SK-N-SH (cell line): ENCODE data around the gene SCARB2. TPM values are rescaled to one million over a fixed set of nuclear protein-coding genes. Genes with fewer than 3 reads are reported as not detected.

Experiments
- CTCF ChIA-PET: fragments of 300-600, 350-600 bp; formaldehyde crosslinking; extraction: SDS; loops from one replicate; lab custom pipeline; 2021; lab: Yijun Ruan, JAX
- POLR2A ChIA-PET: fragments of 350-600 bp; sonication (Branson Sonifier 250); formaldehyde crosslinking; extraction: SDS; loops from one replicate; lab custom pipeline; 2020; ENCODE audit warnings: antibody characterized with exemption, inconsistent platforms; lab: Yijun Ruan, JAX
- DNase-seq: peaks from one replicate; pipeline ENCODE4 v3.0.0; 2012
- H2AFZ ChIP-seq: fragments of 200-600 bp; sonication (generic); 2 replicates; pipeline ENCODE4 v1.8.1; 2016; ENCODE audit warnings: antibody characterized with exemption, mild to moderate bottlenecking, low read depth
- H3F3A ChIP-seq: fragments of 200-600 bp; sonication (generic); replicated peaks from 2 replicates; pipeline ENCODE3; 2016; ENCODE audit warnings: antibody characterized with exemption, mild to moderate bottlenecking; ENCODE audit not compliant: insufficient read depth
- H3K27ac ChIP-seq, 2 experiments: fragments of 200-500 bp in 1 of 2; fragments of 200-600 bp in 1 of 2; sonication (Bioruptor generic) in 1 of 2; sonication (generic), shearing (Covaris generic) in 1 of 2; 2 replicates each; pipeline versions ENCODE4 v1.5.1 to v1.6.1; 2014 to 2016; ENCODE audit warnings: low read depth in 2 of 2, inconsistent platforms in 1 of 2, low read length in 1 of 2, mild to moderate bottlenecking in 1 of 2, mixed read lengths in 1 of 2
- H3K27me3 ChIP-seq: fragments of 200-600 bp; sonication (generic), shearing (Covaris generic); 2 replicates; pipeline ENCODE4 v1.6.1; 2016; ENCODE audit warnings: mixed run types; ENCODE audit not compliant: insufficient read depth
- H3K36me3 ChIP-seq, 2 experiments: fragments of 200-500 bp in 1 of 2; fragments of 200-600 bp in 1 of 2; sonication (Bioruptor generic) in 1 of 2; sonication (generic) in 1 of 2; replicated peaks in 1 of 2; 2 replicates each; pipeline versions ENCODE3 to v1.5.1; 2014 to 2016; ENCODE audit warnings: low read length in 1 of 2, mild to moderate bottlenecking in 1 of 2; ENCODE audit not compliant: insufficient read depth in 2 of 2, control insufficient read depth in 1 of 2
- H3K4me1 ChIP-seq, 2 experiments: fragments of 200-500 bp in 1 of 2; fragments of 200-600 bp in 1 of 2; sonication (Bioruptor generic) in 1 of 2; sonication (generic), shearing (Covaris generic) in 1 of 2; 2 replicates each; pipeline versions ENCODE4 v1.5.1 to v1.6.1; 2014 to 2016; ENCODE audit warnings: low read depth in 1 of 2, low read length in 1 of 2, mixed run types in 1 of 2; ENCODE audit not compliant: insufficient read depth in 2 of 2, control insufficient read depth in 1 of 2
- H3K4me2 ChIP-seq: fragments of 200-600 bp; sonication (generic), shearing (Covaris generic); 2 replicates; pipeline ENCODE4 v1.6.1; 2017; ENCODE audit warnings: mixed run types
- H3K4me3 ChIP-seq, 2 experiments: fragments of 200-500 bp in 1 of 2; fragments of 200-600 bp in 1 of 2; sonication (Bioruptor generic) in 1 of 2; sonication (generic), shearing (Covaris generic) in 1 of 2; 2 replicates each; pipeline versions ENCODE4 v1.5.1 to v1.8.1; 2014 to 2016; ENCODE audit warnings: low read depth in 2 of 2, inconsistent platforms in 1 of 2, low read length in 1 of 2, mild to moderate bottlenecking in 1 of 2, mixed read lengths in 1 of 2, moderate library complexity in 1 of 2
- H3K79me2 ChIP-seq: fragments of 200-600 bp; sonication (generic); 2 replicates; pipeline ENCODE4 v1.8.1; 2017; ENCODE audit warnings: mild to moderate bottlenecking; ENCODE audit not compliant: insufficient read depth
- H3K9ac ChIP-seq: fragments of 200-600 bp; sonication (generic); 2 replicates; pipeline ENCODE4 v1.6.1; 2017; ENCODE audit warnings: mixed run types
- H3K9me2 ChIP-seq: fragments of 200-600 bp; sonication (generic); 2 replicates; pipeline ENCODE4 v1.6.1; 2017; ENCODE audit warnings: mixed run types
- H3K9me3 ChIP-seq: fragments of 200-600 bp; sonication (generic); 2 replicates; pipeline ENCODE4 v1.6.1; 2017; ENCODE audit warnings: mixed run types, mild to moderate bottlenecking, moderate library complexity
- H4K20me1 ChIP-seq: fragments of 200-600 bp; sonication (generic); 2 replicates; pipeline ENCODE4 v1.6.1; 2017; ENCODE audit warnings: mild to moderate bottlenecking, mixed run types; ENCODE audit not compliant: insufficient read depth
- CTCF ChIP-seq: fragments of 200-600 bp; sonication (generic); IDR thresholded peaks from 2 replicates; pipeline ENCODE4 v1.6.1; 2017; ENCODE audit warnings: antibody characterized with exemption, mild to moderate bottlenecking, moderate library complexity
- ELF1 ChIP-seq: IDR thresholded peaks from 2 replicates; pipeline ENCODE4 v1.4.0; 2012
- EZH2phosphoT487 ChIP-seq: fragments of 200-600 bp; sonication (generic); IDR thresholded peaks from 2 replicates; pipeline ENCODE4 v1.6.1; 2017; ENCODE audit warnings: low read depth, mixed run types, mild to moderate bottlenecking, antibody characterized with exemption, moderate library complexity, borderline replicate concordance
- GABPA ChIP-seq: IDR thresholded peaks from 2 replicates; pipeline ENCODE4 v1.4.0; 2012; ENCODE audit warnings: low read depth, mild to moderate bottlenecking
- IRF3 ChIP-seq: fragments of 150-350 bp; IDR thresholded peaks from 2 replicates; pipeline ENCODE4 v1.6.1; 2016; ENCODE audit warnings: mild to moderate bottlenecking, low read depth, low read length
- JUND ChIP-seq: IDR thresholded peaks from 2 replicates; pipeline ENCODE4 v1.4.0; 2012
- MAX ChIP-seq: IDR thresholded peaks from 2 replicates; pipeline ENCODE4 v1.4.0; 2012; ENCODE audit warnings: low read depth
- MEF2A ChIP-seq: IDR thresholded peaks from 2 replicates; pipeline ENCODE4 v1.4.0; 2012; ENCODE audit warnings: low read depth, borderline replicate concordance
- NFIC ChIP-seq: IDR thresholded peaks from 2 replicates; pipeline ENCODE4 v1.4.0; 2012; ENCODE audit warnings: borderline replicate concordance
- POLR2AphosphoS5 ChIP-seq: IDR thresholded peaks from 2 replicates; pipeline ENCODE4 v1.6.1; 2012; ENCODE audit warnings: low read depth, low read length
- RAD21 ChIP-seq: IDR thresholded peaks from 2 replicates; pipeline ENCODE4 v1.6.1; 2012; ENCODE audit warnings: mild to moderate bottlenecking, low read length
- RCOR1 ChIP-seq: fragments of 150-350 bp; IDR thresholded peaks from 2 replicates; pipeline ENCODE4 v1.6.1; 2017; ENCODE audit warnings: antibody characterized with exemption, low read length
- RFX5 ChIP-seq: IDR thresholded peaks from 2 replicates; pipeline ENCODE4 v1.6.1; 2012; ENCODE audit warnings: mild to moderate bottlenecking, improper control_type of control experiment, low read length
- SIN3A ChIP-seq: IDR thresholded peaks from 2 replicates; pipeline ENCODE4 v1.6.1; 2012; ENCODE audit warnings: low read depth, mild to moderate bottlenecking, low read length, moderate library complexity, borderline replicate concordance
- SMC3 ChIP-seq: IDR thresholded peaks from 2 replicates; pipeline ENCODE4 v1.6.1; 2012; ENCODE audit warnings: low read depth, low read length, improper control_type of control experiment
- TAF1 ChIP-seq: IDR thresholded peaks from 2 replicates; pipeline ENCODE4 v1.6.1; 2012; ENCODE audit warnings: low read depth, mild to moderate bottlenecking, low read length, moderate library complexity, borderline replicate concordance
- USF1 ChIP-seq: IDR thresholded peaks from 2 replicates; pipeline ENCODE4 v1.4.0; 2012; ENCODE audit warnings: low read depth, borderline replicate concordance
- WGBS: methylation state at CpG from one replicate; pipeline ENCODE4 v1.1.6; 2017; ENCODE audit warnings: low lambda C conversion rate; 5-methylcytosine and 5-hydroxymethylcytosine counted together
- polyA plus RNA-seq, 3 experiments: library from polyadenylated mRNA; depleted of rRNA; stranded (reverse); fragments of >200 nt; gene quantifications; 2 replicates each; pipeline ENCODE4 v1.2.3, GENCODE V29; 2012

SCARB2 gene
- polyA plus RNA-seq, 1 of the 3 experiments (the other 2 are of a cell fraction), result 82.6 TPM

GRCh38 chr4:76211769-76212708, 1.6 kb downstream of the SCARB2 start:
- 33% methylated on average over 6 of the region's 6 CpGs for WGBS
- CTCF ChIA-PET, result interaction anchor here (0.7 to 7.6 kb wide), 7 partner anchors 11 to 883 kb away, joined by 3 to 65 read pairs (median 6); no protein-coding TSS in a partner anchor
- H3K9me3 ChIP-seq, result no peaks in the 10 kb centered on the region
- peak overlapping the region; percentile 85 to 86 for H3K4me3 ChIP-seq
- DNase-seq, result no peak
- H3K36me3 ChIP-seq, result no peaks in the 10 kb centered on the region
- H3K27me3 ChIP-seq, result no peaks in the 10 kb centered on the region
- H3K4me1 ChIP-seq, result peaks cover 28 to 46% of the 10 kb centered on the region in 2 experiments; a peak in 3 of 4 replicates
- H4K20me1 ChIP-seq, result peaks cover 21% of the 10 kb centered on the region
- H3K9me2 ChIP-seq, result no peaks in the 10 kb centered on the region
- peaks cover 65% of the 10 kb centered on the region for H3K79me2 ChIP-seq
- TF ChIP-seq RFX5, result no peak
- no peak for TF ChIP-seq SIN3A
- TF ChIP-seq CTCF, result no peak
- no peak for TF ChIP-seq RAD21
- TF ChIP-seq GABPA, result no peak
- TF ChIP-seq RCOR1, result no peak
- TF ChIP-seq MAX, result no peak
- no peak for TF ChIP-seq ELF1
- no peak for TF ChIP-seq IRF3
- TF ChIP-seq, all 33 proteins: peak for 0
- H3K4me2 ChIP-seq, result peak overlapping the region; percentile 96
- H3F3A ChIP-seq, result peaks cover 35% of the 10 kb centered on the region
- POLR2A ChIA-PET, result interaction anchor here (1.0 to 2.7 kb wide), 5 partner anchors 13 to 96 kb away, joined by 3 to 16 read pairs (median 8); partner anchors contain the start of gene STBD1
- H3K9ac ChIP-seq, result peak overlapping the region; percentile 91
- peak overlapping the region; percentile 88 to 95 for H3K27ac ChIP-seq
- H2AFZ ChIP-seq, result no peak overlapping the region

GRCh38 chr4:76210452-76210851, 3.2 kb downstream of the SCARB2 start:
- Histone ChIP-seq H3K9ac (no peak overlapping the region), H2AFZ (no peak overlapping the region), H3K9me3 (no peaks in the 10 kb centered on the region), H3K36me3 (no peaks in the 10 kb centered on the region), H3K9me2 (no peaks in the 10 kb centered on the region), H3K4me2 (peak overlapping the region; percentile 96; the same call in 1 of the 2 replicates), H3F3A (peaks cover 48% of the 10 kb centered on the region), H3K27me3 (no peaks in the 10 kb centered on the region), H3K27ac (peak overlapping the region in 1 of 2 experiments; percentile 47; a peak in 2 of 4 replicates), H3K79me2 (peaks cover 81% of the 10 kb centered on the region), H3K4me3 (no peak overlapping the region), H3K4me1 (peaks cover 29 to 56% of the 10 kb centered on the region in 2 experiments; a peak in 3 of 4 replicates), H4K20me1 (peaks cover 31% of the 10 kb centered on the region)
- POLR2A ChIA-PET, result no interaction called here
- CTCF ChIA-PET, result interaction anchor here (1.3 to 7.6 kb wide), 4 partner anchors 26 to 294 kb away, joined by 4 to 65 read pairs (median 6); partner anchors contain the start of gene STBD1
- TF ChIP-seq EZH2phosphoT487, result no peak
- TF ChIP-seq MEF2A, result no peak
- TF ChIP-seq USF1, result no peak
- TF ChIP-seq TAF1, result no peak
- no peak for TF ChIP-seq ELF1
- no peak for TF ChIP-seq SMC3
- no peak for TF ChIP-seq JUND
- no peak for TF ChIP-seq POLR2AphosphoS5
- TF ChIP-seq MAX, result no peak
- no peak for TF ChIP-seq NFIC
- 79% methylated on average over 4 of the region's 4 CpGs for WGBS
- DNase-seq, result no peak
